GM12875 (cell line): Measurements from ENCODE around the gene MICAL3.

Experiments
- H3K4me3 ChIP-seq: one replicate; pipeline ENCODE4 v1.5.1; 2011; ENCODE audit warnings: low read depth, low read length, control low read depth
- CTCF ChIP-seq: IDR thresholded peaks from 2 replicates; pipeline ENCODE4 v1.5.1; 2011; ENCODE audit warnings: low read depth, mild to moderate bottlenecking, control low read depth, inconsistent platforms, low read length, moderate library complexity, borderline replicate concordance; ENCODE audit not compliant: insufficient read depth

MICAL3 gene

GRCh38 chr22:17950651-17951214, 73.6 kb downstream of the MICAL3 start:
- no peak overlapping the region for H3K4me3 ChIP-seq
- no peak for TF ChIP-seq CTCF

GRCh38 chr22:17949642-17950473, 74.5 kb downstream of the MICAL3 start:
- TF ChIP-seq CTCF = no peak
- H3K4me3 ChIP-seq = no peak overlapping the region

- no peak overlapping the region for H3K4me3 ChIP-seq
- TF ChIP-seq CTCF = no peak
Measured at GRCh38 chr22:17948101-17948500, 76.3 kb downstream of the MICAL3 start.

- no peak overlapping the region for H3K4me3 ChIP-seq
- no peak for TF ChIP-seq CTCF
Measured at GRCh38 chr22:17946662-17947367, 77.5 kb downstream of the MICAL3 start.

- peak; percentile 16; the same call in 1 of the 2 replicates for TF ChIP-seq CTCF
- no peak overlapping the region for H3K4me3 ChIP-seq
Measured at GRCh38 chr22:17945888-17946648, 78.3 kb downstream of the MICAL3 start.

GRCh38 chr22:17945156-17945887, 79.0 kb downstream of the MICAL3 start:
- no peak for TF ChIP-seq CTCF
- H3K4me3 ChIP-seq = no peak overlapping the region
